AG09319 (cell line): ENCODE measurements around the gene RIC3.

Experiments
- DNase-seq: peaks from one replicate; pipeline ENCODE4 v3.0.0-alpha.2; 2010; ENCODE audit warnings: low read depth; ENCODE audit errors: extremely low read depth
- CTCF ChIP-seq: IDR thresholded peaks from 2 replicates; pipeline ENCODE4 v1.5.1; 2011; ENCODE audit warnings: low read depth, mild to moderate bottlenecking, inconsistent platforms, low read length, moderate library complexity

RIC3 gene

GRCh38 chr11:8080674-8081590, 87.9 kb downstream of the RIC3 start, which contains the start of gene TUB:
TUB (plus strand) TSS chr11:8081211; CDS start chr11:8081511, 300 bp downstream.
- DNase-seq: no peak
- no peak for TF ChIP-seq CTCF

GRCh38 chr11:8080069-8080670, 88.7 kb downstream of the RIC3 start:
- TF ChIP-seq CTCF: no peak
- no peak for DNase-seq

GRCh38 chr11:8079111-8079675, 89.6 kb downstream of the RIC3 start:
- DNase-seq: no peak
- no peak for TF ChIP-seq CTCF

- TF ChIP-seq CTCF: no peak
- no peak for DNase-seq
Measured at GRCh38 chr11:8075119-8075726, 93.6 kb downstream of the RIC3 start.

GRCh38 chr11:8071616-8072581, 96.9 kb downstream of the RIC3 start:
- no peak for TF ChIP-seq CTCF
- no peak for DNase-seq

GRCh38 chr11:8070417-8071115, 98.3 kb downstream of the RIC3 start:
- DNase-seq: no peak
- TF ChIP-seq CTCF: peak; percentile 55
